HepG2 (cell line): ENCODE measurements around the gene SETD1A. TPM values are rescaled to one million over a fixed set of nuclear protein-coding genes. Genes with fewer than 3 reads are reported as not detected.
A peak's percentile ranks its signal among the peaks of the same experiment; 100 is the strongest.

Source experiments
- CTCF ChIP-seq: sonication (generic); formaldehyde crosslinking; IDR thresholded peaks from 2 replicates; pipeline ENCODE4 v1.5.0; 2020; ENCODE audit warnings: mild to moderate bottlenecking, missing genetic modification reagents, moderate library complexity
- HDAC1 ChIP-seq: sonication (generic); formaldehyde crosslinking; IDR thresholded peaks from 2 replicates; pipeline ENCODE4 v1.5.1; 2020; ENCODE audit warnings: mild to moderate bottlenecking, missing genetic modification reagents
- HOXA9 ChIP-seq: sonication (generic); formaldehyde crosslinking; IDR thresholded peaks from 2 replicates; pipeline ENCODE4 v1.8.1; 2022; ENCODE audit warnings: missing genetic modification reagents, mild to moderate bottlenecking, moderate library complexity, borderline replicate concordance
- PHF5A ChIP-seq: IDR thresholded peaks from one replicate; pipeline ENCODE4 v1.6.1; 2018; ENCODE audit warnings: low read depth, missing genetic modification reagents; ENCODE audit not compliant: unreplicated experiment
- ZBTB7A ChIP-seq: sonication (generic); formaldehyde crosslinking; IDR thresholded peaks from 2 replicates; pipeline ENCODE4 v1.8.0; 2022; ENCODE audit warnings: mild to moderate bottlenecking, missing genetic modification reagents
- ZC3H4 ChIP-seq: sonication (generic); formaldehyde crosslinking; IDR thresholded peaks from 2 replicates; pipeline ENCODE4 v1.4.0; 2020; ENCODE audit warnings: missing genetic modification reagents, borderline replicate concordance
- ZFP36L1 ChIP-seq: sonication (generic); formaldehyde crosslinking; IDR thresholded peaks from 2 replicates; pipeline ENCODE4 v1.8.0; 2022; ENCODE audit warnings: mild to moderate bottlenecking, missing genetic modification reagents, moderate library complexity
- ZMYM2 ChIP-seq: sonication (generic); formaldehyde crosslinking; IDR thresholded peaks from 2 replicates; pipeline ENCODE4 v1.8.0; 2022; ENCODE audit warnings: mild to moderate bottlenecking, missing genetic modification reagents
- ZMYM4 ChIP-seq: sonication (generic); formaldehyde crosslinking; IDR thresholded peaks from 2 replicates; pipeline ENCODE4 v1.8.1; 2023; ENCODE audit warnings: mild to moderate bottlenecking, missing genetic modification reagents
- ZNF3 ChIP-seq: IDR thresholded peaks from 2 replicates; pipeline ENCODE4 v1.7.0; 2017; ENCODE audit warnings: inconsistent platforms
- ZNF549 ChIP-seq: sonication (generic); formaldehyde crosslinking; IDR thresholded peaks from 2 replicates; pipeline ENCODE4 v1.5.0; 2020; ENCODE audit warnings: missing genetic modification reagents
- ZNF574 ChIP-seq: sonication (generic); formaldehyde crosslinking; IDR thresholded peaks from 2 replicates; pipeline ENCODE4 v1.4.0; 2020; ENCODE audit warnings: missing genetic modification reagents
- ZNF609 ChIP-seq: sonication (generic); formaldehyde crosslinking; IDR thresholded peaks from 2 replicates; pipeline ENCODE4 v1.4.0; 2020; ENCODE audit warnings: mild to moderate bottlenecking, missing genetic modification reagents, borderline replicate concordance
- ZNF639 ChIP-seq: conservative IDR thresholded peaks from 2 replicates; pipeline ENCODE4 v1.6.1; 2018; ENCODE audit warnings: missing genetic modification reagents
- polyA plus RNA-seq, 8 experiments: library from polyadenylated mRNA; depleted of rRNA in 3 of 8; stranded (reverse) in 7 of 8; unstranded in 1 of 8; fragments of >200 nt; fragmentation: Illumina TruSeq in 4 of 8; extraction: Trizol in 4 of 8; gene quantifications; 2 replicates each; pipeline versions ENCODE4 v1.2.1 to v1.2.3, GENCODE V29; 2011 to 2016; ENCODE audit warnings: low read depth in 4 of 8, missing spikeins in 1 of 8, mixed read lengths in 1 of 8; ENCODE audit not compliant: insufficient read depth in 1 of 8
- total RNA-seq, 5 experiments: library from RNA; depleted of rRNA; stranded (reverse); fragments of >200 nt; fragmentation: Illumina TruSeq; extraction: Trizol; gene quantifications; 2 replicates each; pipeline ENCODE4 v1.2.3, GENCODE V29; 2016; ENCODE audit warnings: low read depth in 1 of 5
- TF ChIP-seq, protein P1 (sequence below): sonication (generic); formaldehyde crosslinking; conservative IDR thresholded peaks from 2 replicates; pipeline ENCODE4 v1.4.0; 2020; ENCODE audit warnings: missing genetic modification reagents

The SETD1A gene
- total and polyA plus RNA-seq, 2 of the 13 experiments (the other 11 are each of a cell fraction or from before 2014, with no cell fraction given) = 3.8 to 5.6 TPM

DNA sequence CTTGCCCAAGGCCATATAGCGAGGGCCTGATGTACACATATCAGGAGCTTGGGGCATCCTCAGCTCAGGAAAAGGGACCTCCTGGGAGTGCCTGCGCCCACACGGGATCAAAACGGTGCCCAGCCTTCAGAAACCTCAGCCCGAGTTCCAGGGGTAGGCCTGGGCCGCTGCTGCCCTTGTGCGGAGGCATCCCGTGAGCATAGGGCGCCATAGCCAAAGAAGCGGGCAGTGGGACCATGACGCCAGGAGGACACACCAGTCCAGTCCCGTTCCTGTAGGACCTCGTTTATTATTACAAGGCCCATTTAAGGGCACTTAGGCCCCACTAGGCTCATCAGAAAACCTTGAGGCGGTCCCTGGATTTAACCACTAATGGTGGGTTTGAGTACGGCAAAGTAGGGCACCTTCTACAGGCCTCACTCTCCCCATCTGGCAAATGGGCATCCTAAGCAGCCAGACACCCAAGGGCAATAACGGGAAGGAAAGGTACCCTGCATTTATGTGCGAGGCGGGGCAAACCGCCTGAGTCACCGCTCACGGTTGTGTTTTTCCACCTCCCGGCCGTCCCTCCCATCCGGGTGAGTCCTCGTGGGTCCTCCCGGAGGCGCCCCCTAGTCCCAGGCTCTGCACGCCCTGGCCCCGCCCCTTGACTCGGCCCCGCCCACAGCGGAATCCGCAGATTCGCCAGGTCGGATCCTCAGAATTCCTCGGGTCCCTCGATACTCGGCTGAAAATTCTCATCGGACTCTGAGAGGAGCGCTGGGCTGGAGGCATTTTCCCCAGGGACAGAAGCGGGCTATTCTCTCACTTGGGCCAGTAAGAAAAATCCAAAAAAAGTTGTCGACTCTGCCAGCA lies 726 bp upstream of the SETD1A start (continued):
- TF ChIP-seq ZNF609 (CRISPR knock-in tag) (0 out of 2 replicates have a peak, but pooled peaks have one; percentile 16), ZNF549 (CRISPR knock-in tag) (peak; percentile 20; the same call in 1 of the 2 replicates), ZNF3 (CRISPR knock-in tag) (peak; percentile 67; the same call in 1 of the 2 replicates), CTCF (CRISPR knock-in tag) (peak; percentile 80), PHF5A (CRISPR knock-in tag) (peak; percentile 75), ZC3H4 (0 out of 2 replicates have a peak, but pooled peaks have one; percentile 66), HDAC1 (CRISPR knock-in tag) (peak; percentile 37; the same call in 1 of the 2 replicates), ZFP36L1 (0 out of 2 replicates have a peak, but pooled peaks have one; percentile 25), HOXA9 (CRISPR knock-in tag) (peak; percentile 61; the same call in 1 of the 2 replicates), ZNF639 (CRISPR knock-in tag) (no peak; the same call in 1 of the 2 replicates), ZNF574 (CRISPR knock-in tag) (no peak), ZBTB7A (0 out of 2 replicates have a peak, but pooled peaks have one; percentile 17), ZMYM2 (CRISPR knock-in tag) (peak; percentile 96), ZMYM4 (CRISPR knock-in tag) (0 out of 2 replicates have a peak, but pooled peaks have one; percentile 43)
- TF ChIP-seq, protein P1, sequence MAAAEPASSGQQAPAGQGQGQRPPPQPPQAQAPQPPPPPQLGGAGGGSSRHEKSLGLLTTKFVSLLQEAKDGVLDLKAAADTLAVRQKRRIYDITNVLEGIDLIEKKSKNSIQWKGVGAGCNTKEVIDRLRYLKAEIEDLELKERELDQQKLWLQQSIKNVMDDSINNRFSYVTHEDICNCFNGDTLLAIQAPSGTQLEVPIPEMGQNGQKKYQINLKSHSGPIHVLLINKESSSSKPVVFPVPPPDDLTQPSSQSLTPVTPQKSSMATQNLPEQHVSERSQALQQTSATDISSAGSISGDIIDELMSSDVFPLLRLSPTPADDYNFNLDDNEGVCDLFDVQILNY (CRISPR knock-in tag) = no peak
